Body of pancreas (tissue), 4 donors: ENCODE data around the gene BABAM2.

Experiments used
- POLR2A ChIP-seq, 3 donors: fragments of 450-650 bp; IDR thresholded peaks; one replicate each; pipeline ENCODE4 v1.6.1; 2016; ENCODE audit warnings: antibody characterized with exemption in 3 of 3, mild to moderate bottlenecking in 2 of 3
- TF ChIP-seq, protein P1 (sequence below), 7 experiments: fragments of 450-650 bp in 4 of 7; fragments of 200-600 bp in 3 of 7; sonication (generic) in 3 of 7; IDR thresholded peaks; one replicate each; pipeline ENCODE4 v1.5.1; 2016 to 2019; ENCODE audit warnings: antibody characterized with exemption in 7 of 7

DNA sequence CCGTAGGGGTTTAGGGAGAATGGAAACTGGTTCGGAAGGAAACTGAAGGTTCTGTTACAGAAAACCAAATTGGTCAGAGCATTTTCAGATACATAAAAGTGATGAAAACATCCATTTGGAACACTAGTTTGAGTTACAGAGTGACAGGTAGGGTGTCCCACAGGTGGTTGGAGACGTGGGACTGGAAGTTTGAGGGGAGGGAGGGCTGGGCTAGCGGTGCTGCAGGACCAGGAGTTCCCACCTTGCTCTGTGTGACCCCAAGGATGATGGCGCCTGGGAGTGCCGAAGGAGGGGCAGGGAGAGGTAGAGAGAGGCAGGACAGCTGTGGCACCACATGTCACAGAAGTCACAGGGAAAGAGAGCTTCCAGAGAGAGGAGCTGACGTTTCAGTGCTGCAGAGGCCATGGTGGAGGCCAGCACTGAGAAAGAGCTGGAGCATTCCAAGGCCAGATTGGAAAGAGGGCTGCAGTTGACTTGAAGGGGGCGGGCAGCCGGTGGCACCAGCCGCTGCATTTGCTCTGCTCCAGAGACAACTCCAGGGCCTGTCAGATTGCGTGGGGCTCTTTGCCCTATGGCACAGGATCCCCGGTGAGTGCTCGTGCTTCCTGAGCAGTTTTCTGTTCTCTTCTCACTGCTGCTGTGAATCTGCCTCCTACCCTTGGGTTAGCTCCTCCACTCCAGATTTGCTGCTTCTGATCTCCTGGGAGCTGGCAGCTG is 445.9 kb downstream of the BABAM2 start:
- TF ChIP-seq, protein P1, sequence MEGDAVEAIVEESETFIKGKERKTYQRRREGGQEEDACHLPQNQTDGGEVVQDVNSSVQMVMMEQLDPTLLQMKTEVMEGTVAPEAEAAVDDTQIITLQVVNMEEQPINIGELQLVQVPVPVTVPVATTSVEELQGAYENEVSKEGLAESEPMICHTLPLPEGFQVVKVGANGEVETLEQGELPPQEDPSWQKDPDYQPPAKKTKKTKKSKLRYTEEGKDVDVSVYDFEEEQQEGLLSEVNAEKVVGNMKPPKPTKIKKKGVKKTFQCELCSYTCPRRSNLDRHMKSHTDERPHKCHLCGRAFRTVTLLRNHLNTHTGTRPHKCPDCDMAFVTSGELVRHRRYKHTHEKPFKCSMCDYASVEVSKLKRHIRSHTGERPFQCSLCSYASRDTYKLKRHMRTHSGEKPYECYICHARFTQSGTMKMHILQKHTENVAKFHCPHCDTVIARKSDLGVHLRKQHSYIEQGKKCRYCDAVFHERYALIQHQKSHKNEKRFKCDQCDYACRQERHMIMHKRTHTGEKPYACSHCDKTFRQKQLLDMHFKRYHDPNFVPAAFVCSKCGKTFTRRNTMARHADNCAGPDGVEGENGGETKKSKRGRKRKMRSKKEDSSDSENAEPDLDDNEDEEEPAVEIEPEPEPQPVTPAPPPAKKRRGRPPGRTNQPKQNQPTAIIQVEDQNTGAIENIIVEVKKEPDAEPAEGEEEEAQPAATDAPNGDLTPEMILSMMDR (IDR thresholded peaks at IDR 0.05) = no peak
- no peak for TF ChIP-seq POLR2A (IDR thresholded peaks at IDR 0.05)
